RWPE2 (cell line): ENCODE results near the gene OR52M1.

ENCODE experiments used
- ATAC-seq: fragments of 200-7000 bp; cut with Tn5 transposase; 3 replicates; pipeline ENCODE4 v1.9.1; 2021; ENCODE audit warnings: low read depth
- DNase-seq: peaks from one replicate; pipeline ENCODE4 v3.0.0-alpha.2; 2020; ENCODE audit warnings: low spot score
- H3K27ac ChIP-seq: fragments of 450-650 bp; 2 replicates; pipeline ENCODE4 v1.5.1; 2017; ENCODE audit warnings: mild to moderate bottlenecking; ENCODE audit not compliant: poor library complexity, severe bottlenecking
- H3K27me3 ChIP-seq: fragments of 250-450 bp; sonication (Bioruptor Pico); 2 replicates; pipeline ENCODE4 v1.5.1; 2021; ENCODE audit warnings: mild to moderate bottlenecking, moderate library complexity; ENCODE audit not compliant: insufficient read depth, poor library complexity, severe bottlenecking
- H3K36me3 ChIP-seq: fragments of 250-450 bp; sonication (Bioruptor Pico); 2 replicates; pipeline ENCODE4 v1.5.1; 2020; ENCODE audit warnings: low read depth, mild to moderate bottlenecking, moderate library complexity
- H3K4me1 ChIP-seq: fragments of 250-450 bp; sonication (Bioruptor Pico); 2 replicates; pipeline ENCODE4 v1.5.1; 2021; ENCODE audit warnings: mild to moderate bottlenecking, moderate library complexity; ENCODE audit not compliant: insufficient read depth, poor library complexity, severe bottlenecking
- H3K4me3 ChIP-seq: fragments of 250-450 bp; sonication (Bioruptor Pico); 2 replicates; pipeline ENCODE4 v1.5.1; 2021; ENCODE audit warnings: mild to moderate bottlenecking, moderate library complexity; ENCODE audit not compliant: severe bottlenecking
- H3K9me3 ChIP-seq: fragments of 250-450 bp; sonication (Bioruptor Pico); 2 replicates; pipeline ENCODE4 v1.5.1; 2021; ENCODE audit warnings: mild to moderate bottlenecking, moderate library complexity; ENCODE audit not compliant: severe bottlenecking
- CTCF ChIP-seq: fragments of 450-650 bp; IDR thresholded peaks from one replicate; pipeline ENCODE4 v1.5.1; 2017; ENCODE audit warnings: mild to moderate bottlenecking, moderate library complexity; ENCODE audit not compliant: poor library complexity, severe bottlenecking

The OR52M1 gene

GRCh38 chr11:4560467-4560866 lies 15.5 kb downstream of the OR52M1 start:
- Histone ChIP-seq H3K36me3 (no peaks in the 10 kb centered on the region), H3K27me3 (peaks cover 4% of the 10 kb centered on the region), H3K27ac (no peak overlapping the region), H3K9me3 (no peaks in the 10 kb centered on the region), H3K4me3 (no peak overlapping the region), H3K4me1 (no peaks in the 10 kb centered on the region)
- TF ChIP-seq CTCF, result no peak
- ATAC-seq (no peak), DNase-seq (no peak)

- DNase-seq (no peak), ATAC-seq (no peak)
- no peak for TF ChIP-seq CTCF
- H3K9me3 ChIP-seq, result no peaks in the 10 kb centered on the region
- no peak overlapping the region for H3K4me3 ChIP-seq
- H3K36me3 ChIP-seq, result no peaks in the 10 kb centered on the region
- H3K27me3 ChIP-seq, result peaks cover 4% of the 10 kb centered on the region
- no peaks in the 10 kb centered on the region for H3K4me1 ChIP-seq
- no peak overlapping the region for H3K27ac ChIP-seq
Observed at GRCh38 chr11:4565371-4565770, 20.4 kb downstream of the OR52M1 start.

GRCh38 chr11:4569075-4569474 lies 24.1 kb downstream of the OR52M1 start:
- no peaks in the 10 kb centered on the region for H3K4me1 ChIP-seq
- H3K9me3 ChIP-seq, result no peaks in the 10 kb centered on the region
- DNase-seq (peak; percentile 63), ATAC-seq (no peak)
- TF ChIP-seq CTCF, result no peak
- H3K27me3 ChIP-seq, result no peaks in the 10 kb centered on the region
- H3K27ac ChIP-seq, result no peak overlapping the region
- H3K4me3 ChIP-seq, result no peak overlapping the region
- no peaks in the 10 kb centered on the region for H3K36me3 ChIP-seq

GRCh38 chr11:4576880-4577279 lies 31.9 kb downstream of the OR52M1 start:
- no peak for ATAC-seq
- TF ChIP-seq CTCF, result no peak
- Histone ChIP-seq H3K4me1 (no peaks in the 10 kb centered on the region), H3K9me3 (no peaks in the 10 kb centered on the region), H3K27me3 (no peaks in the 10 kb centered on the region), H3K36me3 (no peaks in the 10 kb centered on the region), H3K4me3 (no peak overlapping the region), H3K27ac (no peak overlapping the region)
- DNase-seq, result no peak

GRCh38 chr11:4577761-4578160 lies 32.8 kb downstream of the OR52M1 start:
- DNase-seq (no peak), ATAC-seq (no peak)
- Histone ChIP-seq H3K9me3 (no peaks in the 10 kb centered on the region), H3K4me3 (no peak overlapping the region), H3K27me3 (no peaks in the 10 kb centered on the region), H3K36me3 (no peaks in the 10 kb centered on the region), H3K27ac (no peak overlapping the region), H3K4me1 (no peaks in the 10 kb centered on the region)
- no peak for TF ChIP-seq CTCF
